GM19239 (cell line): Measurements from ENCODE around the gene RINL.

Experiments used
- DNase-seq: peaks from one replicate; pipeline ENCODE4 v3.0.0; 2011; ENCODE audit warnings: low spot score; ENCODE audit not compliant: insufficient read length
- FAIRE-seq: peaks from 2 replicates; lab custom pipeline; 2011; peaks lifted over from hg19 to GRCh38; lab: Jason Lieb, UNC

Gene RINL

DNA sequence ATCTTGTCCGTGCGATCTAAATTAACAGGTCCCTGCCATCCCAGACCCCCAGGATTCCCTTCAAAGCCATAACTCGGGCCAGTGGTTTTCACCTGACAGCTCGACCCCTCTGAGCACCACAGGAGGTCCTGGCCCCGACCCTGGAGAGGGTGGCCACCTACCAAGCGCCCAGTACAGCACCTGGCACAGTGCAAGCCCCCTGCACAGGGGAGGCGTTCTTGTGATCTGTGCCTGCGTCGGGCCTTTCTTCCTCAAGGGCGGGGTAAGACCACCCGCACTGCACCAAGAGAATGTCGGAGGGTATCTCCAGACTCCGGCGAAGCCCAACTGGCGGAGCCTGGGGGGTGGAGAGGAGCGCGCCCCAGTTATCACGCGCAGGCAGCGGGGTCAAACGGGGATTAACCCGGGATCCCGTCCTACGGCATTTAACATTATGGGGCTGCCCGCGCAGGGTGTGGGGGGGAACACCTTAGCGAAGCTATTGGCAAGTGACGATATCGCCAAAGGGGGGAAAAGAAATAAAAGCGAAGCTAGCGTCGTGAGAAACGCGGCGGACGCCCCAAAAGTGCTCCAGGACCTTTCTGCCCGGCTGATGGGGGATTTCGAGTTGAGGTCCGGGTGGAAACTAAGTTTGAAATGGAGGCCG, 27.0 kb downstream of the RINL start:
- FAIRE-seq (no peak), DNase-seq (no peak)

DNA sequence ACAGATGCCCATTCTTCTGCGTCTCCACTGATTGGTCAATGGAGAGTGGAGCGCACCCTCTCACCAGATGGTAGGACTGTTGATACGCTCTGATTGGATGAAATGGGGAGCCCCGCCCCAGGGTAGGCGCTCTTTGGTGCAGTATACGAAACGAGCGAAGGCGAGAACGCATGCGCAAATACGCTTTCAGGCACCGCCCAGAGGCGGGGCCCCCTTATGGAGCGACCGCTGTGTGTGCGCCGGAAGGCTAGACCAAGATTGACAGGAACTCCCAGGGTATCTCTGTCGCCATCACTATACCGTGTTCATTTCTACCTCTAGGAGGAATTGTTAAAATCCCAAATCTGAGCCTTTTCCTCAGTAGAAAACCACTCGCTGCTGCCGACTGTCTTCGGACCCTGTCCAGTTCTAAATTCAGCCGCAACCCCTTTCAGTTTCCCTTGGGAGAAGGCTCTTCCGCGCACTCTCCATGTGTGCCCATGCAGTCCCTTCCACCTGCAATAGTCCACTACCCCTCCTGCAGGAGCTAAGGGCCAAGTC, 27.6 kb downstream of the RINL start:
- DNase-seq (peak; percentile 86), FAIRE-seq (peak; percentile 99)

DNA sequence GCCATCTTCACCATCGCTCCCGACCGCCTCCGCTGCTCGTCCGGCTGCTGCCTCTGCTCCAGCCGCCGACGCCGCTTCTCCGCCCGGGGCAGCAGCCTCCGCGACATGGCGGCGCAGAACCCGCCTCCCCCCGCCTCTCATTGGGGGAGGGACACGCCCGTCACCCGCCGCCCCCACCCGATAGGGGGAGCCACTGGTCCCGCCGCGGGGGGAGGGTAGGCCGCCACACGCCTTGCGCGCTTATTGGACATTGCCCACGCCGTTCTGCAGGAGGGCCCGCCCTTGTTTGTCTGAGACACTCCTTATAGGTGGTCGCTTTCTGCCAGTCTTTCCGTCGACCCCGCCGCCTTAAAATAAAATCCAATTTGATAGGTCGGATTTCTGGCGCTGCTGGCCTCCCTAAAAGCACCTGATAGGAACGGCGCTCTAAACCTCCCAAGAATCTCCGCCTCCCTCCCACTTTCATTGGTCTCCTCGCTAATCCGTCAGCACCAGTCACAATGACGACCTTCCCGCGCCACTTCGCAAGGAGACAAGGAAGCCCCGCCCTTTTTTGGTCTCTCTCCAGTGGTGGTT, 28.1 kb downstream of the RINL start, which contains the start of gene HNRNPL:
Gene HNRNPL, minus strand, starts transcription at position 127 of the 576 bp plus-strand sequence. Its CDS starts 20 bp downstream, at position 107.
- FAIRE-seq (no peak), DNase-seq (peak; percentile 65)

DNA sequence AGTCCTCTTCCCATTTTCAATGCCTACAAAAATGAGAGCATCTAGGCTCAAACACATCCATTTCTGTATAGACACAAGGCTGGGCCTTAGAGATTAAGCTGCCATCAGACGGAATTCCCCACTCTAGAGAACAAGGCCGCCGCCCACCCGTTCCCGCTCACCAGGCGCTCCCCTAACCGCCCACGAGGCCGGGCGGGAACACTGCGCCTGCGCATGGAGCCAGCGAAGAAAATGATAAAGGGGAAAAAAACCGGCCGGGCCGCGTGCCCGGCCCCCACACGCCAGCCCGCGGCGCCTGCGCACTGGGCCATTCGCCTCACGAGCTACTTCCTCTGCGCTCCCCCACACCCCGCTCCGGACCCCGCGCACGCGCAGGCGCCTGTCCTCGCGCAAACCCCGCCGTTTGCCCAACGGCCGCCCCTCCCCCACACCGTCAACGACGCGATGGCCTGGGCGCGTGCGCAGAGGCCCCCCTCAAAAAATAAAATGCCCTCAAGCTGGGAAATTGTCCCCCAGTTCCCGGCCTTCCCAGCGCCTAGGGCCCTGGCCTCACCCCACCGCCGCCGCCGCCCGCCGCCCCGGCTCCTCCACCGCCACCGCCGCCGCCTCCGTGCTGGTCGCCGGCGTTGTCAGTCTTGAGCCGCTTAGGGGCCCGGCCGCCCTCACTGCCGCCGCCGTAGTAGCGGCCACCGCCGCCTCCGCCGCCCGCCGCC, 28.8 kb downstream of the RINL start:
- FAIRE-seq (no peak), DNase-seq (peak; percentile 89)

DNA sequence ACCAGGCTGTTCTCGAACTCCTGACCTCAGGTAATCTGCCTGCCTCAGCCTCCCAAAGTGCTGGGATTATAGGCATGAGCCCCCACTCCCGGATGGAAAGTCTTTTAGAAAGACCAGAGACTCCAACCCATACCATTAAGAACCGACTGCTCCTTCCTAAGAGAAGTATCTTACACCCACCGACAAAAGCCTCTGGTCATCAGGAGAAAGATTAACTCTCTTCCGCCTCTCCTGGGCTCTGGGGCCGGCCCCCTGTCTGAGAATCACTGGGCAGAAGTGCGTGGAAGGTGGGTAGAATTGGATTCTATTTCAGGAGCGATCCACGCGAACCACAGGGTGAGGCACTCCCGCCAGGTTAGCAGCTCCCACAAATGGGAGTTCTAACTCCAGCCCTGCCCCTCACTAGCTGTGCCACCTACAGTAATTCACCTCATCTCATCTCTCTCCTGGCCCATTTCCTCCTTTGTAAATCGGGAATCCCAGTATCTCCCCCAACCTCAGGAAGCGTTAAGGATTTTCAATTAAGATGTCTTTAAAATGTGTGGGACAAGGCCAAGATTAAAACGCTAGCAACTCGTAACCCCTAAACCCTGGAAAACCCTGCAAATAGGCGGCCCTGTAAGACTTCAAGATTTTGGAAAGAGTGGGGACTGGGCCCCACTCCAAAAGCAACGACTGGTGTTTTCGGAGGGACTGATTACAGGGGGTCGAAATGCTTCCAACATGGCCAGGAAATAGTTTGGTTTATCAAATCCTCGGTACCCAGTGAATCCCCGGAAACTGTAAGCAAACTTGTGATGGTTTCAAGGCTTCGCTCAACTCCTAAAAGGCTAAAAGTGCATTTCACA, 29.6 kb downstream of the RINL start:
- peak; percentile 88 for FAIRE-seq
- no peak for DNase-seq

DNA sequence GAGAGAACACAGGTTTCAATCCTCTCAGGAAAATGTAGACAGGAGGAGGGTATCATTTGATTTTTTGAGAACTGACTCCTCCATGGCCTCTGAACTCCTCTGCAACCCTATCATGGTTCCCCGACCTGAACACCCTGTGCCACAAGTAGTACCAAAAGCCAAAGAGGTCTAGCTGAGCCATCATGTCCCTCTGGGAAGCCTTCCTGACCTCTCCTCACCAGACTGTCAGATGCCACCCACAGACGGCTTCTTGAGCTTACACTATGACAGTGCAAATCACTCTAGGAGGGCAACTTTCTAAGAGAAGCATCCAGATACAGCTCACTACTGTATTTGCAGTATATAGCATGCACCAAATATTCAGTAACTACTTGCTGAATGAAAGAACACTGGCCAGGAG, 32.0 kb downstream of the RINL start:
- FAIRE-seq, result no peak
- DNase-seq, result no peak

DNA sequence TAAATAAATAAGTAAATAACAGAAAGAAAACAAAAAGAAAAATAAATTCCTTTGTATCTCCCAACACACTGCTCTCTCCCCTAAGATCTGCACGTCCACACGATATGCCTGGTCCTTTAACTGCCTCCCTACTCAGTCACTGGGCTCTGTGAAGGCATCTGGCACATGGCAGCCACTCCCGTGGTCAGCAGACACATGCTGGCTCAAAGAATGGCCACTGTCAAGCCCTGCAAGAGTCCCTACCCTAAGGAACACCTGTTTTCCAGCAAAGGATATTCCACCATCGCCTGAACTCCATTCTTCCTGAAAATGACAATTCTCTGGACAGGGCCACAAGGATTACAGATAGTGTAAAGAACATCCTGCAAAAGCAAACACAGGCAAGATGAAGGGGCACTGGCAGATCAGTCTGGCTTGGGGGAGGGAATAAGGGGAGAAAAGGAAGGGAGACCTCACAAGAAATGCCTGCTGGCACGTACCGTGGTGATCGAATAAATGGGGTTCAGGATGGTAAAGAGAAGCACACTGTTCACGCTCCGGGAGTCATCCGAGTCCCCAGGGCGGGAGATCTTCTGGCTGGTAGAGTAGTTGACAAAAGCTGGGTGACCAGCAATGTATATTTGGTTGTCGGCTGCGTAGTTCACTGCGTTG, 32.6 kb downstream of the RINL start:
- DNase-seq, result no peak

DNA sequence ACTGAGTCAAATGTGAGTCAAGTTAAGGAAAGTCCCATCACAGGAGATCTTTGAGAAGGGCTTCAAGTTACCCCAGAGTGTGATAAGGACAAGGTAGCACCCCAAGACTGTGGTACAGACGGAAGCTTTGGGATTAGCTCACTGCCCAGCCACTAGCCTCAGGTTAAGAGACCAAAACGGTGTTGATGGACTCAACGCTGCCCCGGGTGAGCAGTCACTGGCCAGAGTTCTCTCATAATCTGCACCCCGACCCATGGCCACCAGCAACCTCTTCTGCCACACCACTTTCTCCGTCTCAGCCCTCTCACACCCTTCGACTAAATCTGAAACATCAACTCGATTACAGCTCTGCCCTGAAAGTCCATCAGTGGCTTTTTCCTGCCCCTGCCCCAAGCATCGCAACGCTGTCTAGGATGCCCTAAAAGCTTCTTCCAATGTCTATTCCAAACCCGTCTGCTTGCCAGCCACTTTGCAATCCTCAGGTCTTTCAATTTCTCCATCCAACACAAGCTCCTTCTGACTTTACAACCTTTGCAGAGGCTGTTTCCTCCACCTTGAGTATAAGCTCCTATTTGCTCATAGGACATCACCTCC, 33.9 kb downstream of the RINL start:
- DNase-seq (no peak), FAIRE-seq (no peak)

More for the DNA sequence above, 32.6 kb downstream of the RINL start:
- FAIRE-seq, result no peak

DNA sequence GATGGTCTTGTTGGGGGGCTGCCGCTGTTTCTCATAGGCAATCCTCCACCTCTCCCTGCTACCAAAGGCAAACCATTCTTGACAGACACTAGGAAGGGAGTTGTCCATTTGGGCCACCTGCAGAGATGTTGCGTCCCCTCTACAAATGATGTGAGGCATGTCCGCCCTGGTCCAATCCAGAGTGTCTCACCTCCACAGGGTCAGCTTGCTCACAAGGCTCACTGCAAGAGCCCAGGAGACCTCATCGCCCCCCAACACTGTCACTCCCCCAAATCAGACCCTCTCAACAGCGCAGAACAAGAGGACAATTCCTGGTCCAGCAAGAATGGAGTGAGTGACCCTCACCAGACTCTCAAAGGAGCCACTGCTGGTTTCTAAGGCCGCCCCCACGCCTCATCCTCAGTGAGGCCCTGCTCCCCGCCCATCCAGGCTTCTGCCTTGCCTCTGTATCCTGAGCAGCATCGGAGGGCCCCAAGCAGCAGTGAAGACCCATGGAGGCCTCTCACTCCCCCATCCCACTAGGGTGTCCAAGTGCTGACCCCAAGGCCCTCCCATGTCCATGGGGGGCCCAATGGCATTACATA, 34.8 kb downstream of the RINL start:
- FAIRE-seq, result no peak

DNA sequence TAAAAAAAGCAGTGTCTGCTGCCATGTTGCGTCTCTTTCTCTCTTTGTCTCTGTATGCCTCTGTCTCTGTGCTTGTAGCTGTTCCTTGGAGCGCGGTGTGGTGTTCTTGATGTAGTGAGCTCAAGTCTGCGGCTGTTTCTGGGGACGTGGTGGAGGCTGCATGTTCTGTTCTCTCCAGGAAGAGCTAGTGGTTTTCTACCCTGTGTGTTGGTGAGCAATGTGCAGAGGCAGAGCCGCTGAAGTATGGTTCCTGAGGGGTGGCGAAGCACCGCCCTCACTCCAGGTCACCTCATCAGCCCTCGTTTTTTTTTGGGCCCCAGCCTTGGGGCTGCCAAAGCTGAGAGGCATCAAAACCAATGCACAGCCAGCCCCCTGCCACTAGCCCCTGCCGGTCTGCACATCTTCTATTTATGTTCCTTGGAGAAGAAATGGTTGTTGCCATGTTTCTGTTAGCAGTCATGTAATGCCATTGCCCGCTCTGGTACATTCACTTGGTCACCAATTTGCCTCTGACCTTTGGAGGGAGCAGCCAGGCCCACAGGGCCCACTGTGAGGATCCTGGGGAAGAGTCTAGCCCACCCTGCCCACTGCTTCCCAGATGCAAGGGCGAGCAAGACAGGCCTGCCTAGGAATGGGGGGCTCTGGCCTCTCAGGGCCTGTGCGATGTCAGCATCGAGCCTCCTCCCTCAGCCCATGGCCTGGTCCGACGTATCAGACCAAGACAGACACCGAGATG, 35.5 kb downstream of the RINL start:
- FAIRE-seq, result no peak

More for the DNA sequence above, 34.8 kb downstream of the RINL start:
- no peak for DNase-seq

DNA sequence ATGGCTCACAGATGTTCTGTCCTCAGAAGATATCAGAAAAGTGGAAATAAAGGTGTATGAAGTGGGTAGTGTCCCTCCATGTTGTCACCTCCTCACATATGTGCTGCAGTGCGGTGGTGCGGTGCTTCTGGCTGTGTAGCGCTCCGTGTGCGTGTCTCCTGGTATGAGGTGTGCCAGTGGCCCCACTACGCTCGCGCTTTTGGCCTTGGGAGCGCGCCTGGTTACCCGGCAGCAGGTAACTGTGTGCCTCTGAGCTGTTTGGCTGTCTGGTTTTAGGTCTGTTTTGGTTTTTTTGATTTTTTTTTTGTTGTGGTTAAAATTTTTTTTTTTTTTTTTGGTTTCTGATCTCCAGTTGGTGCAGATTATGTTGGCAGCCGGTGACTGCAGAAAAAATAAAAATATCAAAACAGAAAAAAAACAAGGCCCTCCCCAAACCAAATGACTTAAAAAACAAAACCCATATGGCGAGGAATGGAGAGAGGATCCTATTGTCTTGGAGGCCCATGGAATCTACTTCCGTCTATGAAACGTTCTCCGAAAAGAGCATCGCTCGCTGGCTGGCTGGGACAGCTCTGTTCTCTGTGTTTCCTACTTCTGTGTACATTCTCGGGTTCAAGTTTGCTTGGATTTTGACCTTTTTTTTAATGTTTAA, 36.2 kb downstream of the RINL start:
- DNase-seq (no peak), FAIRE-seq (no peak)

More for the DNA sequence above, 35.5 kb downstream of the RINL start:
- no peak for DNase-seq

DNA sequence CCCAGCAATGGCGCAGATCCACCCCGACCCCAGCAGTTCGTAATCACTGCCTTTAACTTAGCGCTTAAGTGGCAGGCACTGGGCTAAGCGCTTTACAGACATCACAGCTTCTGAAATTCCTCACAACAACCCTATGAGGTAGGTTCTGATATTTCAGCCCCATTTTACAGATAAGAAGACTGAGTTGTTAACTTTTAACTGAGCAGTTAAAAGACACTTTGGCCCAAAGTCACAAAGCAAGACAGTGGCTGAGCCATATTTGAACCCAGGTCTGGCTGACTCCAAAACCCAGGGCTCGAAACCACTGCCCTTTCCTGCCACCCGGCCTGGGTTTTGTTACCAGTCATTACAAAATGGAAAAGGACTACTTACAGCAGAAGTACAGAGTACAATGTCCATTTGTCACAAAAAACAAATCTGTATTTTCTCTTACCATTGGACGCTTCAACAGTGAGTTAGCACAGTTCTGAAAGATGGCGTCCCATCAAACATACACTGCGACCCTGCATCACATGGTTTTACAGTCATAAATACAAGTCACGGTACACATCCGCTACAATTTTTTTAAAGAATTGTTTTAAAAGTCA, 36.8 kb downstream of the RINL start:
- FAIRE-seq, result no peak
- no peak for DNase-seq

DNA sequence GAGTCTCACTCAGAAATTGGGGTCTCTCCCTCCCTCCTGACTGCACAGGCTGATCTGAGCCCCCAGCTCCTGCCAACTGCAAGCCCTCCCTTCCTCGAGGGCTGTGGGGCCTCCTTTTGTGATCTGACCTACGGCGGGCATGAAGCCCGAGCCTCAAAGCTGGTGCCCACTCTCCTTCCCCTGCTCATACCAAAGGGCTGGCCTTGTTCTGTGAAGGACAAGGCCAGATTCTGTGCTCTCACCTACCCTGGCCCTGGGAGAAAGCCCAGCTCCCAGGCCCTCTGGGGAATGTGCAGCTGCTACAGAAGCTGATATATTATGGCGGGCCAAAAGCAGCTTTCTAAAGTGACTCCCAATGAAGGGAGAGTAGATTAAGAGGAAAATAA, 37.5 kb downstream of the RINL start:
- FAIRE-seq (no peak), DNase-seq (no peak)

DNA sequence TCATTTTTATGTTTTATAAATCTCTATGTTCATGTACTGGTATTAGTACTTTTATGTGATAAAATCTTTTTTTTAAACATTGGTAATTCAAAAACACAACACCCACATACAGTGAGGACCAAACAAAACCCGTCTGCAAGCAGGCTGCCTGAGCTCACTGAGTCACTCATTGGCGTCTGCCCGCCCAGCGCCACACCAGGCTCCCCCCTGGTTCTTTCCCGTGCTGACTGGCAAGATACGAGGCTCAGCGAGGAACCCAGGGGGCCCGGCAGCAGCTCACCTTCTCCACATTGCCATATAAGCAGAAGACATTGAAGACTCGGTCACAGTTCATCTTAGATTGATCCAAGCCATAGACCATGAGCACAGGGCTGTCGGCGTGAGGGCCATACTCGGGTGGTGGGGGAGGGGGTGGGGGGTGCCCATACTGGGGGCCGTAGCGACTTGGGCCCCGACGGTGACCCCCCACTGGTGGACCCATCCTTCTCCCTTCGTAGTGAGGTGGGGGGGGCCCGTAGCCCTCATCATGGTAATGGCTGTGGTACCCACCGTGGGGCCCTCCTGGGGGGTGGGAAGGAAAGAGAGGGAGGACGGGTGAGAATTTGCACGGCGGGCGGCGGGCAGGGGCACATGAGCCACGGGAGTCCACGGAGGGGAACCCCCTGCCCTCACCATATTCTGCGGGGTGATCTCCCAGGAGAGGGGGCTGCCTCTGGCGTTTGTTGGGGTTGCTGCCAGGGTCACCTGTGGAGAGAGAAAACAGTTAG, 38.1 kb downstream of the RINL start:
- DNase-seq (no peak), FAIRE-seq (no peak)

DNA sequence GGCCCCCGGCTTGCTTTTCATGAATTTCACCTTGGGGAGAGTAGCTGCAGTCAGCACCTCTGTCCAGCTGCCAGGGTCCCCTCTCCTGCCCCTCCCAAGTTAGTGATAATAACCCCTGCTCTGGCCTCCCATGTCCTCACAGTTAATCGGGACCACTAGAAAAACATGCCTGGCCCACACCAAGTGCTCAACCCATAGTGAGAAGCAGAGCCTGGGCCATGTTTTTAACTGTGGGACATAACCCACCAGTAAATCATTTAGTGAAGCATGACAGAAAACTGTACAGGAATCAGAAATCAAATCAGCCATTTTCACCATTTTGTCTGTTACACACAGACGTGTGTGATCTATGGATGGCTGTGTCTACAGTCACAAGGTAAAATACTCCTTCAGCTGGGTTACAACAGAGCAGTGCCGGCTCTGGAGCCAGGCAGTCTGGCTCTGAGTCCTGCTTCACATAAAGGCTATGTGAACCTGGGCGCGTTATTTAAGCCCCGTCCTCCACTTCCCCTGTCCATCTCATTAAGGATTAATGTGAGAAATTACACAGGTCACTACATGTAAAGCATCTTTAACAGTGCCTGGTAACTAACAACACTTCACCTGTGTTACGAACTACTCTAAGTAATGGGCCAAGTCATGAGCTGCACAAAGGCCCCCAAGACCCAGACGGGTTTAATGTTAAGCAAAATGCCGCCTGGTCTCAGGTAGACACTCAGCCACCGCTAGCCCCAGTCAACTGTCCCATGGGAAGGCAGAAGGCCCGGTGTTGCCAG, 38.9 kb downstream of the RINL start:
- DNase-seq (no peak), FAIRE-seq (no peak)
